GM13976 (cell line): ENCODE data around the gene ZNF195.

Experiments
- DNase-seq: peaks from one replicate; pipeline ENCODE4 v3.0.0; 2012; ENCODE audit warnings: low spot score
- in situ Hi-C: fragments of 300-500 bp; cut with MboI; formaldehyde crosslinking; loops from one replicate; pipeline ENCODE4 v1.12.0; 2022; ENCODE audit warnings: low sequenced_read_pairs, mixed read lengths, inconsistent platforms; ENCODE audit not compliant: unreplicated experiment
- TF ChIP-seq, protein P1 (sequence below): IDR thresholded peaks from 2 replicates; pipeline ENCODE4 v1.5.1; 2012; ENCODE audit warnings: borderline replicate concordance, mild to moderate bottlenecking; ENCODE audit not compliant: insufficient read depth; ENCODE audit errors: extremely low read depth, missing control alignments, control extremely low read depth

ZNF195 gene

DNA sequence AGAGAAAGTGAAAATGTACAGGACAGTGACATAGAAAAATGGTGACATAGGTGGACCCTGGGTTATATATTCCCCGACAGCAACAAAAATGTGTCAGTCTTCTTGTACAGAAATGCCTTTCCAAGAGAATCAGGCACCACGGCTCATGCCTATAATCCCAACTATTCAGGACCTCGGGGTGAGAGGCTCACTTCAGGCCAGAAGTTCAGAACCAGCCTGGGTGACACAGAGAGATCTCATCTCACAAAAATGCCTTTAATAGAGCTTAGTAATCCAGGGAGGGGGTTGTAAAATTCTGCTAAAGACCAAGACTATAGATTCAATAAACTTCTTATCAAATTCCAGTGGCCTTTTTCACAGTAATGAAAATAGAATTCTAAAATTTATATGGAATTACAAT lies 10.7 kb downstream of the ZNF195 start:
- in situ Hi-C loops = no loop called here
- TF ChIP-seq, protein P1, sequence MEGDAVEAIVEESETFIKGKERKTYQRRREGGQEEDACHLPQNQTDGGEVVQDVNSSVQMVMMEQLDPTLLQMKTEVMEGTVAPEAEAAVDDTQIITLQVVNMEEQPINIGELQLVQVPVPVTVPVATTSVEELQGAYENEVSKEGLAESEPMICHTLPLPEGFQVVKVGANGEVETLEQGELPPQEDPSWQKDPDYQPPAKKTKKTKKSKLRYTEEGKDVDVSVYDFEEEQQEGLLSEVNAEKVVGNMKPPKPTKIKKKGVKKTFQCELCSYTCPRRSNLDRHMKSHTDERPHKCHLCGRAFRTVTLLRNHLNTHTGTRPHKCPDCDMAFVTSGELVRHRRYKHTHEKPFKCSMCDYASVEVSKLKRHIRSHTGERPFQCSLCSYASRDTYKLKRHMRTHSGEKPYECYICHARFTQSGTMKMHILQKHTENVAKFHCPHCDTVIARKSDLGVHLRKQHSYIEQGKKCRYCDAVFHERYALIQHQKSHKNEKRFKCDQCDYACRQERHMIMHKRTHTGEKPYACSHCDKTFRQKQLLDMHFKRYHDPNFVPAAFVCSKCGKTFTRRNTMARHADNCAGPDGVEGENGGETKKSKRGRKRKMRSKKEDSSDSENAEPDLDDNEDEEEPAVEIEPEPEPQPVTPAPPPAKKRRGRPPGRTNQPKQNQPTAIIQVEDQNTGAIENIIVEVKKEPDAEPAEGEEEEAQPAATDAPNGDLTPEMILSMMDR = no peak
- no peak for DNase-seq

GRCh38 chr11:3367221-3367620 lies 11.7 kb downstream of the ZNF195 start:
- in situ Hi-C loops = no loop called here
- DNase-seq = no peak
- TF ChIP-seq, protein P1 = no peak

DNA sequence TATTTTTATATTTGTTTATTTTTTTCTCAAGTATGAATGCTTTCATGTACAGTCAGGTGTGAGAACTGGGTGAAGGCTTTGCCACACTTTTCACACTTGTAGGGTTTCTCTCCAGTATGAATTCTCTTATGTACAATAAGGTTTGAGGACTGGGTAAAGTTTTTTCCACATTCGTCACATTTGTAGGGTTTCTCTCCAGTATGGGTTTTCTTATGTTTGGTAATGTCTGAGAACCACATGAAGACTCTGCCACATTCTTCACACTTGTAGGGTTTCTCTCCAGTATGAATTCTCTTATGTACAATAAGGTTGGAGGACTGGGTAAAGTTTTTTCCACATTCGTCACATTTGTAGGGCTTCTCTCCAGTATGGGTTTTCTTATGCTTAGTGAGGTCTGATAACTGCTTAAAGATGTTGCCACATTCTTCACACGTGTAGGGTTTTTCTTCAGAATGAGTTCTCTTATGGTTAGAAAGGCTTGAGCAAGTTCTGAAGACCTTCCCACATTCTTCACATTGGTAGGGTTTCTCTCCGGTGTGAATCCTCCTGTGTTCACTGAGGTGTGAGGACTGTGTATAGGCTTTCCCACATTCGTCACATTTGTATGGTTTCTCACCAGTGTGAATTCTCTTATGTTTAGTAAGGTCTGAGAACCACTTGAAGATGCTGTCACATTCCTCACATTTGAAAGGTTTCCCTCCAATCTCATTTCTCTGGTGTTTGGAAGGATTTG lies 19.7 kb downstream of the ZNF195 start:
- TF ChIP-seq, protein P1 = no peak
- in situ Hi-C loops = no loop called here
- no peak for DNase-seq

DNA sequence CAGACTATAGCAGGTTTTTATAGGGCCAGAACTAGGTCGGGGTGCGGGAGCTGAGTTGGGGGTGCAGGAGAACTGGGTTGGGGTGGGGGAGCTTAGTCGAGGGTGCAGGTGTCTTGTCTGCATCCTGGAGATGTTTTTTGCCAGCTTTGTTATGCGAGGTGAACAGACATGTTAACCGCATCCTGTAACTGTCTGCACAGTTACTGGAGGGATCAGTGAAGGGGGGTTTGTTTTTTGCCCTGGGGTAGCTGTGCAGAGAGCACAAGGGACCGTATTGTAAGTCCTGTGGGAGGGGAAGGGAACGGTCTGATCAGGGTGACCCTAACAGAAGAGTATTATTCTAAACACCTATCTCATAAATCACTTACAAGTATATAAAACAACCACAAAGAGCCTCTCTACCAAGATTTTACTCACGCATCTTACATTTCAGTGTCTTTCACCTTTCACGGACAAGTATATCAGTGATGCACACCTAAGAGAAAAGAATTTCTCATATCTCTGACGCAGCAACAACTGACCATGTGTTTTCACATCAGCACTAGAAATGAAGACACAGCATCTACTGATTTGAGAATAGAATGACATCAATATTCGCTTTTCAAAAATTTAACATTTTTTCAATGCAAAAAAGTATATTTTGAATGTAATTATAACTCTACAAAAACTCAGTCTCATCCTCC lies 20.8 kb downstream of the ZNF195 start:
- in situ Hi-C loops = no loop called here
- TF ChIP-seq, protein P1 = no peak
- DNase-seq = no peak

DNA sequence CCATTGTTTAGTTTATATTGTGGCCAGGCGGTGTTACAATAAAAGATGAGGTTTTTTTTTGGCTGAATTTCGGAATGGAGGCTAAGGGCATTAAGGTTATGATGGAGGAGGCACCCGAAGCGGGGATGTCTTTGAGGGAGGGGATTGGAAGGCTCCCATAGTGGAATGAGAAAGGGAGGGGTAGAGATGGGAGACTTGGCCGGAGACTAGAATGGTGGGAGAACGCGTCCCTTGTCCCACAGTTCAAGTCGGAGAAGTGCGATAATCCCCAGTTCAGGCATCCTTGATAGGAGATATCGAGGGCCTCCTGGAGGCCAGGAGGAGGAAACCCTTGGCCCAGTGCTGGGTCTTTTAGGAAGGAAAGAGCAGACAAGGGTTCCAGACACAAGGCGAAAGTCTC lies 21.6 kb downstream of the ZNF195 start:
- TF ChIP-seq, protein P1 = no peak
- in situ Hi-C loops = no loop called here
- no peak for DNase-seq

- TF ChIP-seq, protein P1 = no peak
- in situ Hi-C loops = no loop called here
- DNase-seq = no peak
Observed at GRCh38 chr11:3356858-3357257, 22.1 kb downstream of the ZNF195 start.
